Measurements from ENCODE around the gene SLIT3. TPM values are rescaled to one million over a fixed set of nuclear protein-coding genes. Genes with fewer than 3 reads are reported as not detected.

The SLIT3 gene
- total RNA-seq, 4 donors from 2014 or later, result 0.97 to 6.1 (median 3.4) TPM

GRCh38 chr5:169183576-169183975 is 117.4 kb downstream of the SLIT3 start:
- Histone ChIP-seq H3K36me3 (no peaks in the 10 kb centered on the region), H3K9me3 (no peaks in the 10 kb centered on the region), H3K4me3 (no peak overlapping the region), H3K27me3 (no peaks in the 10 kb centered on the region), H3K4me1 (no peaks in the 10 kb centered on the region), H3K27ac (no peak overlapping the region)
- DNase-seq, result no peak
- in situ Hi-C loops (cut with MboI; ENCODE audit: low sequenced_read_pairs in 4 of 4), result no loop called here
- TF ChIP-seq POLR2A (IDR thresholded peaks at IDR 0.05) (no peak), CTCF (IDR thresholded peaks at IDR 0.05 in 4 of 5, conservative IDR thresholded peaks at IDR 0.05 in 1 of 5) (no peak)
- intact Hi-C loops (cut with DNase I; ENCODE audit: low total_unique reads), result no loop called here
- no peak for ATAC-seq

- Histone ChIP-seq H3K9me3 (no peaks in the 10 kb centered on the region), H3K4me3 (no peak overlapping the region), H3K27me3 (no peaks in the 10 kb centered on the region), H3K4me1 (no peaks in the 10 kb centered on the region), H3K27ac (no peak overlapping the region), H3K36me3 (no peaks in the 10 kb centered on the region)
- ATAC-seq, result no peak
- in situ Hi-C loops (cut with MboI; ENCODE audit: low sequenced_read_pairs in 4 of 4) (no loop called here), intact Hi-C loops (cut with DNase I; ENCODE audit: low total_unique reads) (no loop called here)
- TF ChIP-seq POLR2A (IDR thresholded peaks at IDR 0.05) (no peak), CTCF (IDR thresholded peaks at IDR 0.05 in 4 of 5, conservative IDR thresholded peaks at IDR 0.05 in 1 of 5) (no peak)
- DNase-seq, result no peak
Measured at GRCh38 chr5:169182797-169183196, 118.1 kb downstream of the SLIT3 start.

GRCh38 chr5:169181814-169182213 is 119.1 kb downstream of the SLIT3 start:
- H3K9me3 ChIP-seq, result no peaks in the 10 kb centered on the region
- no peak for TF ChIP-seq POLR2A (IDR thresholded peaks at IDR 0.05)
- no peak for TF ChIP-seq CTCF (IDR thresholded peaks at IDR 0.05 in 4 of 5, conservative IDR thresholded peaks at IDR 0.05 in 1 of 5)
- no peaks in the 10 kb centered on the region for H3K36me3 ChIP-seq
- H3K27ac ChIP-seq, result no peak overlapping the region
- no peaks in the 10 kb centered on the region for H3K27me3 ChIP-seq
- DNase-seq (no peak), ATAC-seq (no peak)
- intact Hi-C loops (cut with DNase I; ENCODE audit: low total_unique reads), result no loop called here
- H3K4me3 ChIP-seq, result no peak overlapping the region
- no peaks in the 10 kb centered on the region for H3K4me1 ChIP-seq
- in situ Hi-C loops (cut with MboI; ENCODE audit: low sequenced_read_pairs in 4 of 4), result no loop called here

- in situ Hi-C loops (cut with MboI; ENCODE audit: low sequenced_read_pairs in 4 of 4) (no loop called here), intact Hi-C loops (cut with DNase I; ENCODE audit: low total_unique reads) (no loop called here)
- Histone ChIP-seq H3K4me1 (no peaks in the 10 kb centered on the region), H3K36me3 (no peaks in the 10 kb centered on the region), H3K27ac (no peak overlapping the region), H3K9me3 (no peaks in the 10 kb centered on the region), H3K27me3 (no peaks in the 10 kb centered on the region), H3K4me3 (no peak overlapping the region)
- DNase-seq, result no peak
- no peak for ATAC-seq
- TF ChIP-seq POLR2A (IDR thresholded peaks at IDR 0.05), result no peak
Measured at GRCh38 chr5:169178754-169179153, 122.2 kb downstream of the SLIT3 start.

- H3K27ac ChIP-seq, result no peak overlapping the region
- H3K36me3 ChIP-seq, result no peaks in the 10 kb centered on the region
- H3K27me3 ChIP-seq, result no peaks in the 10 kb centered on the region
- ATAC-seq, result no peak
- no peaks in the 10 kb centered on the region for H3K9me3 ChIP-seq
- no peak for DNase-seq
- intact Hi-C loops (cut with DNase I; ENCODE audit: low total_unique reads), result no loop called here
- in situ Hi-C loops (cut with MboI; ENCODE audit: low sequenced_read_pairs in 4 of 4), result no loop called here
- H3K4me3 ChIP-seq, result no peak overlapping the region
- TF ChIP-seq POLR2A (IDR thresholded peaks at IDR 0.05), result no peak
- no peak for TF ChIP-seq CTCF (IDR thresholded peaks at IDR 0.05 in 4 of 5, conservative IDR thresholded peaks at IDR 0.05 in 1 of 5)
- H3K4me1 ChIP-seq, result no peaks in the 10 kb centered on the region
Measured at GRCh38 chr5:169178274-169178673, 122.7 kb downstream of the SLIT3 start.

All from gastrocnemius medialis (tissue), 4 donors.